ENCODE measurements around the gene LENEP.

Gene LENEP

GRCh38 chr1:155035936-155036335, 42.5 kb downstream of the LENEP start:
- Histone ChIP-seq H3K4me1 (ENCODE audit: insufficient read depth, insufficient read length) (peaks cover 7% of the 10 kb centered on the region), H3K4me3 (ENCODE audit: insufficient read length, low read depth) (no peak overlapping the region), H3K36me3 (ENCODE audit: insufficient read depth, insufficient read length, low read length) (no peaks in the 10 kb centered on the region), H3K27me3 (ENCODE audit: insufficient read depth, insufficient read length) (no peaks in the 10 kb centered on the region), H3K9ac (ENCODE audit: insufficient read length, low read depth) (no peak overlapping the region), H3K9me3 (ENCODE audit: insufficient read depth, low read length) (no peaks in the 10 kb centered on the region)
- DNase-seq (ENCODE audit: low read depth, low spot score) = no peak
- no peak for TF ChIP-seq ZNF274 (IDR thresholded peaks at IDR 0.05; ENCODE audit: low read depth, low read length)
- no peak for TF ChIP-seq SUZ12 (IDR thresholded peaks at IDR 0.05; ENCODE audit: extremely low read depth, insufficient read depth, insufficient read length)
- TF ChIP-seq YY1 (IDR thresholded peaks at IDR 0.05; ENCODE audit: insufficient read depth, insufficient read length) = no peak

GRCh38 chr1:155037043-155037442, 43.7 kb downstream of the LENEP start:
- Histone ChIP-seq H3K9me3 (ENCODE audit: insufficient read depth, low read length) (no peaks in the 10 kb centered on the region), H3K9ac (ENCODE audit: insufficient read length, low read depth) (no peak overlapping the region), H3K4me3 (ENCODE audit: insufficient read length, low read depth) (no peak overlapping the region), H3K36me3 (ENCODE audit: insufficient read depth, insufficient read length, low read length) (no peaks in the 10 kb centered on the region), H3K27me3 (ENCODE audit: insufficient read depth, insufficient read length) (no peaks in the 10 kb centered on the region), H3K4me1 (ENCODE audit: insufficient read depth, insufficient read length) (peaks cover 7% of the 10 kb centered on the region)
- no peak for DNase-seq (ENCODE audit: low read depth, low spot score)
- TF ChIP-seq YY1 (IDR thresholded peaks at IDR 0.05; ENCODE audit: insufficient read depth, insufficient read length) (no peak), SUZ12 (IDR thresholded peaks at IDR 0.05; ENCODE audit: extremely low read depth, insufficient read depth, insufficient read length) (no peak), ZNF274 (IDR thresholded peaks at IDR 0.05; ENCODE audit: low read depth, low read length) (no peak)

GRCh38 chr1:155037851-155038441, 44.6 kb downstream of the LENEP start:
- H3K4me3 ChIP-seq (ENCODE audit: insufficient read length, low read depth) = no peak overlapping the region
- H3K9me3 ChIP-seq (ENCODE audit: insufficient read depth, low read length) = no peaks in the 10 kb centered on the region
- no peak for DNase-seq (ENCODE audit: low read depth, low spot score)
- TF ChIP-seq YY1 (IDR thresholded peaks at IDR 0.05; ENCODE audit: insufficient read depth, insufficient read length) (no peak), ZNF274 (IDR thresholded peaks at IDR 0.05; ENCODE audit: low read depth, low read length) (no peak), SUZ12 (IDR thresholded peaks at IDR 0.05; ENCODE audit: extremely low read depth, insufficient read depth, insufficient read length) (no peak)
- no peaks in the 10 kb centered on the region for H3K36me3 ChIP-seq (ENCODE audit: insufficient read depth, insufficient read length, low read length)
- no peak overlapping the region for H3K9ac ChIP-seq (ENCODE audit: insufficient read length, low read depth)
- peaks cover 8% of the 10 kb centered on the region for H3K4me1 ChIP-seq (ENCODE audit: insufficient read depth, insufficient read length)
- no peaks in the 10 kb centered on the region for H3K27me3 ChIP-seq (ENCODE audit: insufficient read depth, insufficient read length)

DNA sequence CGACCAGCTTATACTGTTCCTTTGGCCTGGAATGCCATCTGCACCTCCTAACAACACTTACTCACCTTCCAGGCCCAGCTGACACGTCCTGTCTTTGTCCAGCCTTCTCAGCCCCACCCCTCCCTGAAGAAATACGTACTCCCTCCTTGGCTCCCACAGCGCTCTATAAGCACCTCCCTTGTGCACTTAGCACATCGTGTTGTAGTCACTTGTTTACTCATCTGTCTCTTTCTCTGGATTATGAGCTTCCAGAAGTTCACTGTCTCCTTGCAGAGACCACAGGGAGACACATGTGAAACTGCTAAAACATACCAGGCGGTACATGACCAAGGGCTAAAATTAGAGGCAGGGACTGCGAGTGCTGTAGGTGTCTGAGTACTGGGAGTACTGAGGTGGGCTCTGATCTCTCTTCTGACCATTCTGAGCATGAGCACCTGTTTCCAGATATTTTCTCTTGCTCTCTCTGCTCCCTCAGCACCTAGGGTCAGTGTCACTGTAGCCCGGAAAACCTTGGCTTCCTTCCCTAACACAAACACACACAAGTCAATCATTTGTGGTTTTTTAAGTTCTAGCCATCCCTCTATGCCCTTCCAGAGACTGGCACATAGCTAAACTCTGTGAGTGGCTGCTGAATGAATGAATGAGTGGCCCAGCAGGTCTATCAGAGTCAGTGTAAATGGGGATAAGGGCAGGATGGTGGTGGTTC, 45.4 kb downstream of the LENEP start:
- H3K4me3 ChIP-seq (ENCODE audit: insufficient read length, low read depth) = no peak overlapping the region
- H3K9ac ChIP-seq (ENCODE audit: insufficient read length, low read depth) = no peak overlapping the region
- no peaks in the 10 kb centered on the region for H3K9me3 ChIP-seq (ENCODE audit: insufficient read depth, low read length)
- no peak for TF ChIP-seq SUZ12 (IDR thresholded peaks at IDR 0.05; ENCODE audit: extremely low read depth, insufficient read depth, insufficient read length)
- TF ChIP-seq ZNF274 (IDR thresholded peaks at IDR 0.05; ENCODE audit: low read depth, low read length) = no peak
- TF ChIP-seq YY1 (IDR thresholded peaks at IDR 0.05; ENCODE audit: insufficient read depth, insufficient read length) = no peak
- peaks cover 9% of the 10 kb centered on the region for H3K4me1 ChIP-seq (ENCODE audit: insufficient read depth, insufficient read length)
- no peaks in the 10 kb centered on the region for H3K36me3 ChIP-seq (ENCODE audit: insufficient read depth, insufficient read length, low read length)
- DNase-seq (ENCODE audit: low read depth, low spot score) = no peak
- no peaks in the 10 kb centered on the region for H3K27me3 ChIP-seq (ENCODE audit: insufficient read depth, insufficient read length)

DNA sequence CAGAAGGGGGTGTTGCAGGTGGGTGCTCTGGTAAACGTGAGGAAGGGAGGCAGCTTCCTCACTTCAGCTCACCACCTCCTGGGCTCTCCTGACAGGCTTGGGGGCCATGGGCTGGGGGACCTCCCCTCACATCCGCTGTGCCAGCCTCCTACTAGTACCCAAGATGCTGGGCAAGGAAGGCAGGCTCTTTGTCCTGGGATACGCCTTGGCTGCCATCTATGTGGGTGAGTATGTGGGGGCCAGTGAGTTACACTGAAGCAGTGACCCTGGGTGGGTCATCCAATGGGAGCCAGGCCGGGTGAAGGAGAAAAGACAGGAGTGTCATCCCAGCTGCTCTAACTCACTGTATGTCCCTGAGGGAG, 45.9 kb downstream of the LENEP start:
- H3K4me1 ChIP-seq (ENCODE audit: insufficient read depth, insufficient read length) = peaks cover 12% of the 10 kb centered on the region
- no peaks in the 10 kb centered on the region for H3K36me3 ChIP-seq (ENCODE audit: insufficient read depth, insufficient read length, low read length)

DNA sequence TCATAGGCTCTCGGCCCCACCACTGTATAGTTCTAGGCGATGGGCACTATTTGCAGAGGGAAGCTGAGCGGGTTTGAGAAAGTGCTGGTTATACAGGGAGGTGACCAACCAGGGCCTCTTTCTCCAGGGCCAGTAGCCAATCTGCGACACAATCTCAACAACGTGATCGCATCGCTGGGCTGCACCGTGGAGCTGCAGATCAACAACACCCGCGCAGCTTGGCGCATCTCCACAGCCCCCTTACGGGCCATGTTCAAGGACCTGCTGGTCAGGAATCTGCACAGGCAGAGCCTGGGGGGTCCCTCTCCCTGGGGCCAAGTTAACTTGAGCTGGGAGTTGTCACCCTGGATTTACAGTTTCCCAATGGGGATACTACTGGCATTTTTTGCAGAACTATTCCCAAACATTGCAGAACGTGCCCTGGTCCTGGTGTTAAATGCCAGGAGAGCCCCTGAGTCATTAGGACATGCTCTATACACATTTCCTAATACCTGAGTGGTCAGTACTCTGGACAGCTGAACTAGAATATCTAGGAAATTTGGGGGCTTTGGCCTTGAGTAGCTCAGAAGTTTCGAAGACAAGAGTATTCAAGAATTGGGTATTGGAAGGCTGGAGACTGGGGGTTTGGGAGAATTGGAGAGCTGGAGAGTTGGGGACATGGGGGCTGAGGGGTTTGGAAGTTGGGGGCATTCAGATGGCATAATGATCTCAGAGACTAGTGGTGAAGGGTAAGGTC, 47.1 kb downstream of the LENEP start:
- H3K9ac ChIP-seq (ENCODE audit: insufficient read length, low read depth) = no peak overlapping the region
- H3K9me3 ChIP-seq (ENCODE audit: insufficient read depth, low read length) = no peaks in the 10 kb centered on the region
- H3K4me3 ChIP-seq (ENCODE audit: insufficient read length, low read depth) = no peak overlapping the region
- TF ChIP-seq ZNF274 (IDR thresholded peaks at IDR 0.05; ENCODE audit: low read depth, low read length) (no peak), SUZ12 (IDR thresholded peaks at IDR 0.05; ENCODE audit: extremely low read depth, insufficient read depth, insufficient read length) (no peak), YY1 (IDR thresholded peaks at IDR 0.05; ENCODE audit: insufficient read depth, insufficient read length) (no peak)
- no peaks in the 10 kb centered on the region for H3K27me3 ChIP-seq (ENCODE audit: insufficient read depth, insufficient read length)
- no peaks in the 10 kb centered on the region for H3K36me3 ChIP-seq (ENCODE audit: insufficient read depth, insufficient read length, low read length)
- no peak for DNase-seq (ENCODE audit: low read depth, low spot score)
- peaks cover 22% of the 10 kb centered on the region for H3K4me1 ChIP-seq (ENCODE audit: insufficient read depth, insufficient read length)

More for the DNA sequence above, 45.9 kb downstream of the LENEP start:
- TF ChIP-seq YY1 (IDR thresholded peaks at IDR 0.05; ENCODE audit: insufficient read depth, insufficient read length) (no peak), ZNF274 (IDR thresholded peaks at IDR 0.05; ENCODE audit: low read depth, low read length) (no peak), SUZ12 (IDR thresholded peaks at IDR 0.05; ENCODE audit: extremely low read depth, insufficient read depth, insufficient read length) (no peak)
- H3K27me3 ChIP-seq (ENCODE audit: insufficient read depth, insufficient read length) = no peaks in the 10 kb centered on the region
- no peak overlapping the region for H3K9ac ChIP-seq (ENCODE audit: insufficient read length, low read depth)
- H3K9me3 ChIP-seq (ENCODE audit: insufficient read depth, low read length) = no peaks in the 10 kb centered on the region
- DNase-seq (ENCODE audit: low read depth, low spot score) = no peak
- H3K4me3 ChIP-seq (ENCODE audit: insufficient read length, low read depth) = no peak overlapping the region

- Histone ChIP-seq H3K27me3 (ENCODE audit: insufficient read depth, insufficient read length) (no peaks in the 10 kb centered on the region), H3K36me3 (ENCODE audit: insufficient read depth, insufficient read length, low read length) (no peaks in the 10 kb centered on the region), H3K4me1 (ENCODE audit: insufficient read depth, insufficient read length) (peaks cover 30% of the 10 kb centered on the region), H3K4me3 (ENCODE audit: insufficient read length, low read depth) (no peak overlapping the region), H3K9me3 (ENCODE audit: insufficient read depth, low read length) (no peaks in the 10 kb centered on the region), H3K9ac (ENCODE audit: insufficient read length, low read depth) (no peak overlapping the region)
- TF ChIP-seq ZNF274 (IDR thresholded peaks at IDR 0.05; ENCODE audit: low read depth, low read length) = no peak
- no peak for TF ChIP-seq YY1 (IDR thresholded peaks at IDR 0.05; ENCODE audit: insufficient read depth, insufficient read length)
- no peak for TF ChIP-seq SUZ12 (IDR thresholded peaks at IDR 0.05; ENCODE audit: extremely low read depth, insufficient read depth, insufficient read length)
- no peak for DNase-seq (ENCODE audit: low read depth, low spot score)
Observed at GRCh38 chr1:155042789-155043188, 49.4 kb downstream of the LENEP start.

All from NT2/D1 (cell line).